GM23338 (cell line): ENCODE data around the gene TM6SF1. TPM values are rescaled to one million over a fixed set of nuclear protein-coding genes. Genes with fewer than 3 reads are reported as not detected.

Experiments
- ATAC-seq: fragments of 200-7000 bp; cut with Tn5 transposase; 3 replicates; pipeline ENCODE4 v1.9.1; 2020
- DNase-seq: peaks from one replicate; pipeline ENCODE4 v3.0.0-alpha.2; 2015; ENCODE audit warnings: low spot score
- H2AFZ ChIP-seq: fragments of 200-600 bp; sonication (generic); 2 replicates; pipeline ENCODE4 v1.8.0; 2016; ENCODE audit warnings: antibody characterized with exemption, mild to moderate bottlenecking, moderate library complexity
- H3F3A ChIP-seq: fragments of 200-600 bp; sonication (generic); replicated peaks from 2 replicates; pipeline ENCODE4 v1.8.0; 2017; ENCODE audit warnings: antibody characterized with exemption, mixed run types, low read depth
- H3K27ac ChIP-seq: fragments of 200-600 bp; sonication (generic); 2 replicates; pipeline ENCODE4 v1.6.1; 2016; ENCODE audit warnings: low read depth
- H3K27me3 ChIP-seq: fragments of 200-600 bp; sonication (generic); 2 replicates; pipeline ENCODE4 v1.8.0; 2016; ENCODE audit warnings: mild to moderate bottlenecking, mixed run types, moderate library complexity; ENCODE audit not compliant: insufficient read depth
- H3K36me3 ChIP-seq: fragments of 200-600 bp; sonication (generic); 2 replicates; pipeline ENCODE4 v1.8.0; 2016; ENCODE audit warnings: mild to moderate bottlenecking; ENCODE audit not compliant: insufficient read depth
- H3K4me1 ChIP-seq: fragments of 200-600 bp; sonication (generic); 2 replicates; pipeline ENCODE4 v1.8.0; 2016; ENCODE audit warnings: mild to moderate bottlenecking, moderate library complexity; ENCODE audit not compliant: insufficient read depth
- H3K4me2 ChIP-seq: fragments of 200-600 bp; sonication (generic); 2 replicates; pipeline ENCODE4 v1.7.1; 2017; ENCODE audit warnings: mixed run types
- H3K4me3 ChIP-seq: fragments of 200-600 bp; sonication (generic); 2 replicates; pipeline ENCODE4 v1.6.1; 2016; ENCODE audit warnings: mixed run types
- H3K79me2 ChIP-seq: fragments of 200-600 bp; sonication (generic); replicated peaks from 2 replicates; pipeline ENCODE4 v1.8.0; 2017; ENCODE audit warnings: mild to moderate bottlenecking; ENCODE audit not compliant: insufficient read depth
- H3K9me2 ChIP-seq: fragments of 200-600 bp; sonication (generic); 2 replicates; pipeline ENCODE4 v1.8.0; 2017; ENCODE audit not compliant: insufficient read depth
- H4K20me1 ChIP-seq: fragments of 200-600 bp; sonication (generic); replicated peaks from 2 replicates; pipeline ENCODE4 v1.8.0; 2017; ENCODE audit warnings: mild to moderate bottlenecking; ENCODE audit not compliant: insufficient read depth
- H3K27ac Mint-ChIP-seq: 2 replicates; pipeline ENCODE4 v1.8.0; 2020; ENCODE audit warnings: inconsistent platforms, mild to moderate bottlenecking, moderate library complexity, mixed read lengths
- H3K27me3 Mint-ChIP-seq: 3 replicates; pipeline ENCODE4 v1.8.0; 2022; ENCODE audit warnings: low read depth, mild to moderate bottlenecking, moderate library complexity, mixed read lengths, inconsistent platforms; ENCODE audit not compliant: insufficient read depth, poor library complexity
- H3K36me3 Mint-ChIP-seq: 3 replicates; pipeline ENCODE4 v1.8.0; 2021; ENCODE audit warnings: low read depth, mild to moderate bottlenecking, inconsistent platforms, moderate library complexity, mixed read lengths
- H3K4me1 Mint-ChIP-seq: 3 replicates; pipeline ENCODE4 v1.8.0; 2020; ENCODE audit warnings: mild to moderate bottlenecking, inconsistent platforms, mixed read lengths
- H3K4me3 Mint-ChIP-seq: 3 replicates; pipeline ENCODE4 v1.8.0; 2021; ENCODE audit warnings: moderate library complexity, mild to moderate bottlenecking, inconsistent platforms, mixed read lengths
- H3K9me3 Mint-ChIP-seq: 3 replicates; pipeline ENCODE4 v1.8.0; 2020; ENCODE audit warnings: moderate library complexity, mild to moderate bottlenecking, inconsistent platforms, mixed read lengths
- ETS1 ChIP-seq: IDR thresholded peaks from 2 replicates; pipeline ENCODE4 v1.6.1; 2016; ENCODE audit warnings: antibody characterized with exemption
- NANOG ChIP-seq: IDR thresholded peaks from 2 replicates; pipeline ENCODE4 v1.6.1; 2016; ENCODE audit warnings: antibody characterized with exemption, borderline replicate concordance
- REST ChIP-seq: IDR thresholded peaks from one replicate; pipeline ENCODE4 v1.6.1; 2018; ENCODE audit warnings: antibody characterized with exemption; ENCODE audit not compliant: unreplicated experiment
- ZNF114 ChIP-seq: fragments of 250-450 bp; sonication (Bioruptor Pico); IDR thresholded peaks from 2 replicates; pipeline ENCODE4 v1.5.0; 2020; ENCODE audit warnings: mild to moderate bottlenecking, moderate library complexity
- ZNF331 ChIP-seq: fragments of 250-450 bp; sonication (Bioruptor Pico); IDR thresholded peaks from 2 replicates; pipeline ENCODE4 v1.5.0; 2020; ENCODE audit warnings: low read depth, mild to moderate bottlenecking, moderate library complexity
- ZNF462 ChIP-seq: fragments of 250-450 bp; sonication (Bioruptor Pico); IDR thresholded peaks from 2 replicates; pipeline ENCODE4 v1.5.0; 2020; ENCODE audit warnings: mild to moderate bottlenecking, moderate library complexity
- microRNA-seq: library from miRNA; unstranded; fragments of <30 nt; microRNA quantifications from one replicate; pipeline ENCODE4, GENCODE V29; 2017
- polyA plus RNA-seq: library from polyadenylated mRNA; unstranded; fragments of >200 nt; fragmentation: Nextera tagmentation; extraction: Ambion mirVana; gene quantifications from 2 replicates; pipeline ENCODE4 v1.2.1, GENCODE V29; 2016
- small RNA-seq: library from RNA; depleted of rRNA; stranded (forward); fragments of <200 nt; gene quantifications from one replicate; pipeline ENCODE3, GENCODE V24; 2014; ENCODE audit warnings: low replicate concordance
- total RNA-seq: library from RNA; depleted of rRNA; stranded (reverse); fragments of >200 nt; shearing (Covaris generic); gene quantifications from 2 replicates; pipeline ENCODE4 v1.2.3, GENCODE V29; 2014; rRNA removed

Gene TM6SF1
- total and polyA plus RNA-seq, 2 experiments from 2014 or later: 0.80 to 1.5 TPM

- no peak overlapping the region for H3K4me3 ChIP-seq
- no peak overlapping the region for H3K27ac ChIP-seq
- H3K36me3 ChIP-seq: no peaks in the 10 kb centered on the region
- H3K79me2 ChIP-seq: peaks cover 98% of the 10 kb centered on the region
- H2AFZ ChIP-seq: no peak overlapping the region
- Mint-ChIP-seq H3K4me1 (no peaks in the 10 kb centered on the region), H3K9me3 (no peaks in the 10 kb centered on the region), H3K36me3 (peaks cover 12% of the 10 kb centered on the region), H3K27me3 (peaks cover 5% of the 10 kb centered on the region), H3K27ac (no peak overlapping the region), H3K4me3 (no peak overlapping the region)
- ATAC-seq: no peak
- H3F3A ChIP-seq: no peaks in the 10 kb centered on the region
- DNase-seq: no peak
- TF ChIP-seq REST (no peak), NANOG (no peak), ETS1 (no peak), ZNF331 (CRISPR knock-in tag) (no peak), ZNF462 (CRISPR knock-in tag) (no peak), ZNF114 (no peak)
- no peaks in the 10 kb centered on the region for H3K27me3 ChIP-seq
- peaks cover 36% of the 10 kb centered on the region; the same call in 1 of the 2 replicates for H4K20me1 ChIP-seq
- no peaks in the 10 kb centered on the region for H3K9me2 ChIP-seq
- no peak overlapping the region for H3K4me2 ChIP-seq
- H3K4me1 ChIP-seq: no peaks in the 10 kb centered on the region
These were observed 78.1 kb downstream of the TM6SF1 start for GRCh38 chr15:83185561-83185960.

Small RNAs within 50 kb of the gene (microRNA-seq; reads per million reads assigned to microRNA genes)
- not detected for gene MIR4515

Small RNAs within 50 kb of the gene (small RNA-seq; reads per million reads assigned to genes)
- gene MIR4515: not detected

Other genes with a start within 250 kb of the TM6SF1 start
- 23.9 and 30.9 TPM in 2 replicates for gene HOMER2, start 154.9 kb upstream of the TM6SF1 start, total RNA-seq
- gene HOMER2, start 154.9 kb upstream of the TM6SF1 start, polyA plus RNA-seq: 9.2 and 10.8 TPM in 2 replicates
- gene RAMAC, start 121.4 kb upstream of the TM6SF1 start, total RNA-seq: 27.4 and 29.2 TPM in 2 replicates
- gene RAMAC, start 121.4 kb upstream of the TM6SF1 start, polyA plus RNA-seq: 50.7 and 58.6 TPM in 2 replicates
- gene C15orf40, start 96.0 kb upstream of the TM6SF1 start, total RNA-seq: 4.0 and 7.3 TPM in 2 replicates
- gene C15orf40, start 96.0 kb upstream of the TM6SF1 start, polyA plus RNA-seq: 22.1 and 26.3 TPM in 2 replicates
- 66.1 and 70.3 TPM in 2 replicates for gene BTBD1, start 40.4 kb upstream of the TM6SF1 start, total RNA-seq
- 11.5 and 12.6 TPM in 2 replicates for gene BTBD1, start 40.4 kb upstream of the TM6SF1 start, polyA plus RNA-seq
- gene HDGFL3, start 100.2 kb downstream of the TM6SF1 start, total RNA-seq: 67.1 and 68.6 TPM in 2 replicates
- 131 and 135 TPM in 2 replicates for gene HDGFL3, start 100.2 kb downstream of the TM6SF1 start, polyA plus RNA-seq
- 1.1 and 1.6 TPM in 2 replicates for gene BNC1, start 177.0 kb downstream of the TM6SF1 start, total RNA-seq
- 0.26 and 0.28 TPM in 2 replicates for gene BNC1, start 177.0 kb downstream of the TM6SF1 start, polyA plus RNA-seq